Tibial artery (tissue), 4 donors: ENCODE data around the gene NT5DC2.

ENCODE experiments used
- DNase-seq, 2 donors: peaks; one replicate each; pipeline ENCODE4 v3.0.0-alpha.2; 2019
- H3K27ac ChIP-seq, 2 donors: fragments of 200-600 bp; sonication (generic) in 1 of 2; 1 replicate in 1 of 2; 2 replicates in 1 of 2; pipeline ENCODE4 v1.5.1; 2018 to 2019; ENCODE audit warnings: mild to moderate bottlenecking in 1 of 2
- H3K27me3 ChIP-seq, 2 donors: fragments of 200-600 bp; sonication (generic) in 1 of 2; one replicate each; pipeline versions ENCODE4 v1.5.1 to v1.6.0; 2016 to 2019
- H3K36me3 ChIP-seq, 3 donors: fragments of 200-600 bp; sonication (generic) in 2 of 3; one replicate each; pipeline ENCODE4 v1.5.1; 2016 to 2019; ENCODE audit warnings: mild to moderate bottlenecking in 2 of 3
- H3K4me1 ChIP-seq, 4 donors: fragments of 200-600 bp; sonication (generic) in 2 of 4; 1 replicate in 3 of 4; 2 replicates in 1 of 4; pipeline ENCODE4 v1.5.1; 2016 to 2019
- H3K4me3 ChIP-seq, 2 donors: fragments of 200-600 bp; sonication (generic) in 1 of 2; 1 replicate in 1 of 2; 2 replicates in 1 of 2; pipeline ENCODE4 v1.5.1; 2018 to 2019; ENCODE audit warnings: mild to moderate bottlenecking in 2 of 2
- H3K9me3 ChIP-seq, 3 donors: fragments of 200-600 bp; sonication (generic) in 1 of 3; one replicate each; pipeline ENCODE4 v1.5.1; 2016 to 2019
- CTCF ChIP-seq, 2 experiments: fragments of 200-600 bp in 1 of 2; fragments of 450-650 bp in 1 of 2; IDR thresholded peaks; one replicate each; pipeline ENCODE4 v1.5.1; 2017 to 2019; ENCODE audit warnings: antibody characterized with exemption in 2 of 2, mild to moderate bottlenecking in 1 of 2, moderate library complexity in 1 of 2
- intact Hi-C: fragments of 100-400 bp; cut with DNase I; formaldehyde crosslinking; loops from one replicate; pipeline ENCODE4 v1.15.0; 2023; ENCODE audit warnings: low total_unique reads

NT5DC2 gene

GRCh38 chr3:52536369-52537164 lies 2.9 kb upstream of the NT5DC2 start, which contains the start of gene UQCC5:
UQCC5 (plus strand) TSS chr3:52536605; CDS start chr3:52536756, 151 bp downstream.
- no peaks in the 10 kb centered on the region for H3K27me3 ChIP-seq
- H3K4me3 ChIP-seq: peak within 1 kb of the TSS; percentile 68 to 69
- no peak for TF ChIP-seq CTCF (IDR thresholded peaks at IDR 0.05)
- intact Hi-C loops: loop anchor here (10.0 kb wide), 1 partner anchor 62 kb away; no protein-coding TSS in a partner anchor
- peak within 1 kb of the TSS; percentile 83 to 92 for H3K27ac ChIP-seq
- no peaks in the 10 kb centered on the region for H3K9me3 ChIP-seq
- peaks cover 0 to 74% (median 62%) of the 10 kb centered on the region in 4 donors for H3K4me1 ChIP-seq
- DNase-seq: peak; percentile 97 to 99
- H3K36me3 ChIP-seq: peaks cover 0 to 10% (median 8%) of the 10 kb centered on the region in 3 donors

- intact Hi-C loops: loop anchor here (10.0 kb wide), 1 partner anchor 61 kb away; no protein-coding TSS in a partner anchor
- Histone ChIP-seq H3K9me3 (no peaks in the 10 kb centered on the region), H3K27me3 (no peaks in the 10 kb centered on the region), H3K4me1 (peaks cover 0 to 75% (median 67%) of the 10 kb centered on the region in 4 donors), H3K36me3 (peaks cover 0 to 8% (median 5%) of the 10 kb centered on the region in 3 donors), H3K27ac (peak overlapping the region; percentile 36 to 92), H3K4me3 (peak overlapping the region; percentile 19 to 69)
- DNase-seq: no peak
- no peak for TF ChIP-seq CTCF (IDR thresholded peaks at IDR 0.05)
These were observed 2.4 kb upstream of the NT5DC2 start for GRCh38 chr3:52536112-52536368.

GRCh38 chr3:52535411-52536111 lies 1.9 kb upstream of the NT5DC2 start:
- Histone ChIP-seq H3K27ac (peak overlapping the region; percentile 83 to 92), H3K27me3 (no peaks in the 10 kb centered on the region), H3K9me3 (no peaks in the 10 kb centered on the region), H3K4me3 (peak overlapping the region; percentile 19 to 69), H3K36me3 (peaks cover 0 to 3% (median under 1%) of the 10 kb centered on the region in 3 donors), H3K4me1 (peaks cover 0 to 80% (median 72%) of the 10 kb centered on the region in 4 donors)
- DNase-seq: no peak
- no peak for TF ChIP-seq CTCF (IDR thresholded peaks at IDR 0.05)
- intact Hi-C loops: loop anchor here (10.0 kb wide), 1 partner anchor 61 kb away; no protein-coding TSS in a partner anchor

- H3K27me3 ChIP-seq: no peaks in the 10 kb centered on the region
- H3K27ac ChIP-seq: peak overlapping the region; percentile 83 to 92
- H3K9me3 ChIP-seq: no peaks in the 10 kb centered on the region
- intact Hi-C loops: loop anchor here (10.0 kb wide), 1 partner anchor 60 kb away; no protein-coding TSS in a partner anchor
- peak in 1 of 2 donors; percentile 75 for DNase-seq
- peaks cover 0 to 83% (median 76%) of the 10 kb centered on the region in 4 donors for H3K4me1 ChIP-seq
- TF ChIP-seq CTCF (IDR thresholded peaks at IDR 0.05): no peak
- H3K4me3 ChIP-seq: peak overlapping the region; percentile 72 to 78
- H3K36me3 ChIP-seq: no peaks in the 10 kb centered on the region
These were observed 875 bp upstream of the NT5DC2 start for GRCh38 chr3:52534281-52535183.
